GM10266 (cell line): ENCODE measurements around the gene DOK6.
A peak's percentile ranks its signal among the peaks of the same experiment; 100 is the strongest.

ENCODE experiments used
- DNase-seq: peaks from one replicate; pipeline ENCODE4 v3.0.0; 2012; ENCODE audit errors: extremely low spot score
- TF ChIP-seq, protein P1 (sequence below): IDR thresholded peaks from 2 replicates; pipeline ENCODE4 v1.5.1; 2012; ENCODE audit warnings: mild to moderate bottlenecking, low read depth; ENCODE audit not compliant: control insufficient read depth, insufficient read depth; ENCODE audit errors: missing control alignments

DOK6 gene

DNA sequence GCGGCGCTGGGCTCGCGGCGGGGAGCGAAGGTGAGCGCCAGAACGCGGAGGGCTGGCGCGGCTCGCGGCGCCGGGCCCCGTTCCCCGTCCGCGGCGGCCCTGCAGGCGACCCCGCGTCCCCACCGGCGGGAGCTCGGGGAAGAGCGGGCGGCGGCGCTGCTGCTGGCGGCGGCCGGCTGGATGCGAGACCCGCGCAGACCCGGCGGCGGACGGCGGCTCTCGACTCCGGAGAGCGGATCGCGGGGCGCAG is 213 bp downstream of the DOK6 start:
- TF ChIP-seq, protein P1, sequence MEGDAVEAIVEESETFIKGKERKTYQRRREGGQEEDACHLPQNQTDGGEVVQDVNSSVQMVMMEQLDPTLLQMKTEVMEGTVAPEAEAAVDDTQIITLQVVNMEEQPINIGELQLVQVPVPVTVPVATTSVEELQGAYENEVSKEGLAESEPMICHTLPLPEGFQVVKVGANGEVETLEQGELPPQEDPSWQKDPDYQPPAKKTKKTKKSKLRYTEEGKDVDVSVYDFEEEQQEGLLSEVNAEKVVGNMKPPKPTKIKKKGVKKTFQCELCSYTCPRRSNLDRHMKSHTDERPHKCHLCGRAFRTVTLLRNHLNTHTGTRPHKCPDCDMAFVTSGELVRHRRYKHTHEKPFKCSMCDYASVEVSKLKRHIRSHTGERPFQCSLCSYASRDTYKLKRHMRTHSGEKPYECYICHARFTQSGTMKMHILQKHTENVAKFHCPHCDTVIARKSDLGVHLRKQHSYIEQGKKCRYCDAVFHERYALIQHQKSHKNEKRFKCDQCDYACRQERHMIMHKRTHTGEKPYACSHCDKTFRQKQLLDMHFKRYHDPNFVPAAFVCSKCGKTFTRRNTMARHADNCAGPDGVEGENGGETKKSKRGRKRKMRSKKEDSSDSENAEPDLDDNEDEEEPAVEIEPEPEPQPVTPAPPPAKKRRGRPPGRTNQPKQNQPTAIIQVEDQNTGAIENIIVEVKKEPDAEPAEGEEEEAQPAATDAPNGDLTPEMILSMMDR: no peak
- DNase-seq: no peak

DNA sequence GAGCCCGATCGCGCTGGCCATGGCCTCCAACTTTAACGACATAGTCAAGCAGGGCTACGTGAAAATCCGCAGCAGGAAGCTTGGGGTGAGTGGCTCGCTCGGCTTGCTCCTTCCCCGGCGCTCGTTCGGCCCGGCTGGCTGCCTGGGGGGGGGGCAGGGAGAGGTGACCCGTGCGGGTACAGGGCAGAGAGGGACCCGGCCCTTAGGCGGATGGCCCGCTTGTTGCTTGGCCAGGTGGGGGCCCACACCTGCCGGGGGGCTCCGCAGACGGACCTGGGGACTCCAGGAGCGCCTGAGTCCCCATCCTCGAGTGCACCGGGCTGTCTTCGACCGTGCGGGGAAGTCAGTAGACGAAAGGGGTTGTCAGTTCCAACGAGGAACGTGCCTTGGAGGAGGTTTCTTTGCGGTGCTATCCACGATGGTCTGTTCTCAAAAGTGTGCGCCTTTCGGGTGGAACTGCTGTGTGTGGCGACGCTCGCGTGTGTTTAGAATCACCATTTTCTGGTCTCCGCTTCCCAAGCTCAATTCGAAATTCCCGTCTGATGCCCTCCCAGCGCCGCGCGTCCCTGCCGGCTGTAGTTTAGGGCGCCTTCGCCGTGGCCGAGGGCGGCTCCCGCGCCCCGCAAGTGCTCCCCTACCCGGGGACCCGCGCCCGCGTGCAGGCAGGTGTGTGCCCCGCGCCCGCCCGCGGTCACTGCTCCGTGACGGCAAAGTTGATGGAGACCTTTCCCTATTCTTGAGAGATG is 711 bp downstream of the DOK6 start:
- TF ChIP-seq, protein P1: no peak
- no peak for DNase-seq

DNA sequence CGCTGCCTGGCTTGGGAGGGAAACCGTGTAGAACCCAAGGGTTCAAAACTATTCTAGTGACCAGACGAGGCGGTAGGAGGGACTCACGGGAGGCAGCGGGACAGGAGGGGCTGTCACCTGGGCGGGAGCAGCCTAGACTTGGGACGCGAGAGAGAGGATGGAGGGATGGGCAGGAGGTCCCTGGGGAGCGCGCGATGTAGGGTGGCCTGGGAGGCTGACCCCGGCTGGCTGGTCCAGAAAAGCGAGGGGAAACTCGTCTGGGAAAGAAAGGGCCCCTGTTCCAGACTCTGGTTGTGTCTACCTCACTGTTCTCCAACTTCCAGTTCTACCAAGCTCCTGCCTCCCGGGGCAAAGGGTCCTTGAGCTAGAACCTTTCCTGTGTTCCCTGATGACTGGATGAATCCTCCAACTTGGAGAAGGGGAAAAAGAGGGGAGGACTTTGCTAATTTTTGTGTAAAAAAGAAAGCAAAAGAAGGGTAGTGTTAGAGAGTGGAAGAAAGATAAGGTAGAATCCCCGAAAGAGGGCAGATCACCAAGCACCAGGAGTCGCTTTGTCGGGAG is 1.4 kb downstream of the DOK6 start:
- TF ChIP-seq, protein P1: no peak
- peak; percentile 33 for DNase-seq

DNA sequence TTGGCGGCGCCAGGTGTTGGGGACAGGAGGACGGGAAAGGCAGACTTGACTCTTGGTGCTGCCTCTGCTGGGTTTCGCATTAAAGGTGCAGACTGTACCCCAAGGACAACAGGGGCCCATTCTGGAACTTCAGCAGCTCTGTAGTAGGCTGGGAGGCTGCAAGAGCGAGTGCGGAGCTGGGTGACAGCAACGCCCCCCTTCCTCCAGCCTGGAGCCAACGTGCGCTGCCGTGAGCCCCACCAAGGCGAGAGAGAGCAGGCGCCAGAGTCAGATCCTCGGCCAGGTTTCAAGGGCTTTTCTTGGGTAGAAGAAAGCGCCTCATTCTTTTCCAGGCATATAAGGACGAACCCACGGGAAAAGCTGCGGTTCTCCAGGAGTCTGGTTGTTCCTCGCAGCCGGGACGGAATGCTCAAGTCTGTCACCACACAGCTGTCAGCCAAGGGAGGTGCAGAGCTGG is 1.9 kb downstream of the DOK6 start:
- DNase-seq: peak; percentile 16
- TF ChIP-seq, protein P1: no peak

DNA sequence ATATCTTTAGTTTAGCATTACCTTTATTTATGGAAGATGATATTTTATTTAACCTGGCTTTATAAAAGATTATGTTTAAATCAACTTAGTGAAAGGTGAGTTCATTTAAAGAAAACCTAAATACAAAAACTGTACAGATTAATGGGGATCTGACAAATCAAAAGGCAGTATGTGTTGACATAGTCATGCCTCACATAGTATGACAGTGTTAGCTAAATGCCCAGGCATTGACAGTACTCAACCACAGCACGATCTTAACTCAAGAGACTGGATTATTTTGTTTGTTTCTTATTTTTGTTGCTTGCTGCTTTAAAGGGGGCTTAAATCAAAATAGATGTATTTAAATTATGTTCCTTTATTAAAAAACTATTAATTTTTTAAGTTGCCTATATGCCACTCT is 7.8 kb downstream of the DOK6 start:
- TF ChIP-seq, protein P1: no peak
- no peak for DNase-seq

DNA sequence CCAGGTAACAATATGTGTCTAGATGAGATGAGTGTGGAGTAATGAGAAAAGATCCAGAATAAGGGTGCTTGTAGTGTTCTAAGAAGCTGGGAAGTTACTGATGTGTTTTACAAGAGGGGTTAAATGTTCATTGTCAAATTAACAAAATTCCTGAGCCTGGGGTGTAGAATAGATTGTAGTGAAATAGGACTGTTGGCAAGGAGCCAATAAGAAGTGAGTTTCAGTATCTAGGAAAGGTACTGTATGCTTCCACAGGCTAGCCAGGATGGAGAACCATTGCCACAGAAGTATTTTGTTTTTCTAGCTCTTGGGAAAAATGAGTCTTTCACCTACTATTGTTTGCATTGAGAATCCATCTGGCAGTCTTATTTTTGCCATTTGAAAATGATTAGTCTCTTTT is 10.5 kb downstream of the DOK6 start:
- DNase-seq: no peak
- TF ChIP-seq, protein P1: no peak

DNA sequence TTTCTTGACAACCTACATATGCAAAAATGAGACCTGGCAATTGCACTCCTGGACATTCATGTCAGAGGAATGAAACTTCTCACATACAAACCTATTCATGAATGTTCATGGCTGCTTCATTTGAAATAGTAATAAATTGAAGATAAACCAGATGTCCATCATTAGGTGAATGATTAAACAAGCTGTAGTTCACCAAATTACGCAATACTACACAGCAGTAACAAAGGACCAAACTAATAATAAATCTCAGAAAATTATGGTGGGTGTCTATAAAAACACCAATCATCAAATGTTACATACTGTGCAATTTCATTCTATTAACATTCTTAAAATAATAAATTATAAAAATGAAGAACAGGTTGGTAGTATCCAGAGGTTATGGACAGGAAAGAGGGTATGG is 13.5 kb downstream of the DOK6 start:
- DNase-seq: no peak
- TF ChIP-seq, protein P1: no peak
